Stomach (tissue), 9 donors: ENCODE measurements around the gene RS1. TPM values are rescaled to one million over a fixed set of nuclear protein-coding genes. Genes with fewer than 3 reads are reported as not detected.

ENCODE experiments used
- DNase-seq, 2 donors: peaks; one replicate each; pipeline versions ENCODE4 v3.0.0 to v3.0.0-alpha.2; 2013 to 2019
- H3K27ac ChIP-seq, 5 donors: fragments of 200-600 bp in 4 of 5; sonication (generic) in 4 of 5; one replicate each; pipeline ENCODE4 v1.5.1; 2013 to 2019; ENCODE audit warnings: mild to moderate bottlenecking in 1 of 5, moderate library complexity in 1 of 5
- H3K27me3 ChIP-seq, 3 donors: fragments of 200-600 bp; sonication (generic); one replicate each; pipeline ENCODE4 v1.5.1; 2017 to 2019; ENCODE audit warnings: mixed run types in 1 of 3
- H3K36me3 ChIP-seq, 4 donors: fragments of 200-600 bp; sonication (generic); 1 replicate in 3 of 4; 2 replicates in 1 of 4; pipeline ENCODE4 v1.5.1; 2016 to 2019
- H3K4me1 ChIP-seq, 4 donors: fragments of 200-600 bp; sonication (generic); one replicate each; pipeline ENCODE4 v1.5.1; 2016 to 2019
- H3K4me3 ChIP-seq, 4 donors: fragments of 200-600 bp; sonication (generic) in 3 of 4; one replicate each; pipeline ENCODE4 v1.5.1; 2016 to 2019; ENCODE audit warnings: mild to moderate bottlenecking in 1 of 4
- H3K9me3 ChIP-seq, 4 donors: fragments of 200-600 bp; sonication (generic); one replicate each; pipeline ENCODE4 v1.5.1; 2016 to 2019
- EP300 ChIP-seq: sonication (generic); formaldehyde crosslinking; IDR thresholded peaks from one replicate; pipeline ENCODE4 v1.6.1; 2017; ENCODE audit warnings: antibody characterized with exemption
- POLR2A ChIP-seq, 4 donors: fragments of 450-650 bp; IDR thresholded peaks; one replicate each; pipeline ENCODE4 v1.6.1; 2016; ENCODE audit warnings: antibody characterized with exemption in 4 of 4, control low read depth in 2 of 4, mild to moderate bottlenecking in 1 of 4, moderate library complexity in 1 of 4
- POLR2AphosphoS5 ChIP-seq, 3 donors: sonication (generic); formaldehyde crosslinking; IDR thresholded peaks; one replicate each; pipeline ENCODE4 v1.6.1; 2016; ENCODE audit warnings: antibody characterized with exemption in 3 of 3
- WGBS, 5 donors: extraction: QIAGEN DNeasy Blood & Tissue Kit in 3 of 5; methylation state at CpG; one replicate each; pipeline versions ENCODE4 v1.1.5 to v1.1.7; 2013 to 2018; 5-methylcytosine and 5-hydroxymethylcytosine counted together
- intact Hi-C: fragments of 100-400 bp; cut with DNase I; formaldehyde crosslinking; loops from one replicate; pipeline ENCODE4 v1.15.1; 2023; ENCODE audit warnings: low total_unique reads
- polyA plus RNA-seq, 3 donors: library from polyadenylated mRNA; stranded (reverse); fragments of 200-250 nt; gene quantifications; one replicate each; pipeline ENCODE4 v1.2.3, GENCODE V29; 2013
- total RNA-seq, 5 donors: library from RNA; depleted of rRNA; stranded (reverse); fragments of >200 nt; gene quantifications; one replicate each; pipeline versions ENCODE4 v1.1.0 to v1.2.3, GENCODE V29; 2014 to 2016
- TF ChIP-seq, protein P1 (sequence below), 7 experiments: fragments of 450-650 bp in 4 of 7; fragments of 200-600 bp in 3 of 7; sonication (generic) in 3 of 7; IDR thresholded peaks; one replicate each; pipeline ENCODE4 v1.5.1; 2016 to 2019; ENCODE audit warnings: antibody characterized with exemption in 7 of 7, control low read depth in 2 of 7, mild to moderate bottlenecking in 1 of 7
- donor health status: healthy with polysubstance abuse.
- donor health status: Bipolar disorder and iron deficiency.
- donor health status: healthy.

RS1 gene
- total and polyA plus RNA-seq, 8 donors: not detected

DNA sequence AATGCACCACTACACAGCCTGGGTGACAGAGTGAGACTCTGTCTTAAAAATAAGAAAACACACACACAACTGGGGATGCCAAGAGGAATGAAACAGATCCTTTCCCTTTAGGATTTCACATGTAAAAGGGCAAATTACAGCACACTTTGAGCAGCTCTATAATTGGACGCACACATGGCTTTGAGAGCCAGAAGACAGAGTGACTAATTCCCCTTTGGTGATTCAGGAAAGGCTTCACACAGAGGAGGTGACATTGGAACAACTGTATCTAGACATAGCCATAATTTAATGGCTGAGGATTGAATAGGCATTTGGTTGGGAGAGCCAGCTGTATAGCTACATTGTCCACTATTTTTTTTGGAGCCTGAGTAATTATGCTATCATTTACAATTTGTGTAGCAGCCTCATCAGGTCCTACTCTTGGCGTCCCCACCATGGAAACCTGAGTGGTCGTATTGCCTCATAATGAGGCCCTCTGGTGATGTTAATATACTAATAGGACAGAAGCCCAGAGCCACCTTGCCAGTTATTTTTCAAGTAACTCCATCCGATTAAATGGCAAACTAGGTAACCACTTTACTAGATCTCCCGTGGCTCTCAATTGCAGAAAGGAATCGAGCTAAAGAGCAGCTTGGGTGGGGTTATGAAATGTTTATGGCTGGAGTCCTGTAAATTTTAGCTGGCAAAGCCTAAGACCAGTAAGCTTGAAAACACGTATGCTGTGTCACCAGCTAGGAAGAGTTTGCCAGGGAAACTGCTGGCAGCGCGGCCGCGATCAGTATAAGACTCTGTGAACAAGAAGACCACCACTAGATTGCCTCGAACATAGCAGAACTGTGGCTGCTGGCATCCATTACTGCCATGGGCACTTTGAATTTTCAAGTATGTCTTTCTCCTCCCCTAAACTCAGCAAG is 27.1 kb upstream of the RS1 start:
- 74 to 97% (median 89%) methylated on average over 12 of the region's 12 CpGs for WGBS, 5 donors
- no peak overlapping the region for H3K27ac ChIP-seq

DNA sequence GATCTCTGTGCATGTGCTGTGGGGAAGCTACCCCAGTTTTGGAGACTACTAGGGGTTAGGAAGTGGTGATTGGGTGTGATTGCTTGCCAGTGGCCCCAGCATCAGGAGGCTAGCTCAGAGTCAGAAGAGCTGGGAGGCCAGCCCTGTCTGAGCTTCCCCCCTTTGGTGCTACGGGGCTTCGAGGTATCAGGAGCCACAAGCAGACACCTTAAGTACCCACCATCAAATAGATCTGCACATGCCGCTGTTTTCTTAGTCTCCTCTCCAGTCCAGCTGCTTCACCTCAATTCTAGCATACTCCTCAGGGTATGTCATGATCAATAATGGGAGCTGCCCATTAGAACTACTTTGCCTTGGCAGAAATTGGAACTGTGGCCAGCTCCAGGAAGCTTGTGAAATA is 24.7 kb upstream of the RS1 start:
- Histone ChIP-seq H3K27ac (no peak overlapping the region), H3K9me3 (peaks cover 0 to 8% (median 0%) of the 10 kb centered on the region in 4 donors), H3K4me3 (no peak overlapping the region), H3K4me1 (peaks cover 0 to under 1% (median 0%) of the 10 kb centered on the region in 4 donors), H3K27me3 (no peaks in the 10 kb centered on the region), H3K36me3 (no peaks in the 10 kb centered on the region)
- WGBS, 5 donors: 70 to 93% (median 87%) methylated on average over 2 to 3 of the region's 3 CpGs
- TF ChIP-seq EP300 (no peak), POLR2A (IDR thresholded peaks at IDR 0.05) (no peak), POLR2AphosphoS5 (IDR thresholded peaks at IDR 0.05) (no peak)
- TF ChIP-seq, protein P1, sequence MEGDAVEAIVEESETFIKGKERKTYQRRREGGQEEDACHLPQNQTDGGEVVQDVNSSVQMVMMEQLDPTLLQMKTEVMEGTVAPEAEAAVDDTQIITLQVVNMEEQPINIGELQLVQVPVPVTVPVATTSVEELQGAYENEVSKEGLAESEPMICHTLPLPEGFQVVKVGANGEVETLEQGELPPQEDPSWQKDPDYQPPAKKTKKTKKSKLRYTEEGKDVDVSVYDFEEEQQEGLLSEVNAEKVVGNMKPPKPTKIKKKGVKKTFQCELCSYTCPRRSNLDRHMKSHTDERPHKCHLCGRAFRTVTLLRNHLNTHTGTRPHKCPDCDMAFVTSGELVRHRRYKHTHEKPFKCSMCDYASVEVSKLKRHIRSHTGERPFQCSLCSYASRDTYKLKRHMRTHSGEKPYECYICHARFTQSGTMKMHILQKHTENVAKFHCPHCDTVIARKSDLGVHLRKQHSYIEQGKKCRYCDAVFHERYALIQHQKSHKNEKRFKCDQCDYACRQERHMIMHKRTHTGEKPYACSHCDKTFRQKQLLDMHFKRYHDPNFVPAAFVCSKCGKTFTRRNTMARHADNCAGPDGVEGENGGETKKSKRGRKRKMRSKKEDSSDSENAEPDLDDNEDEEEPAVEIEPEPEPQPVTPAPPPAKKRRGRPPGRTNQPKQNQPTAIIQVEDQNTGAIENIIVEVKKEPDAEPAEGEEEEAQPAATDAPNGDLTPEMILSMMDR (IDR thresholded peaks at IDR 0.05): no peak
- intact Hi-C loops: no loop called here
- no peak for DNase-seq

More for the DNA sequence above, 27.1 kb upstream of the RS1 start:
- Histone ChIP-seq H3K9me3 (peaks cover 0 to 8% (median 0%) of the 10 kb centered on the region in 4 donors), H3K36me3 (no peaks in the 10 kb centered on the region), H3K27me3 (no peaks in the 10 kb centered on the region), H3K4me1 (peaks cover 0 to 15% (median 0%) of the 10 kb centered on the region in 4 donors), H3K4me3 (no peak overlapping the region)
- TF ChIP-seq EP300 (no peak), POLR2AphosphoS5 (IDR thresholded peaks at IDR 0.05) (no peak), POLR2A (IDR thresholded peaks at IDR 0.05) (no peak)
- TF ChIP-seq, protein P1 (IDR thresholded peaks at IDR 0.05): no peak
- DNase-seq: no peak
- intact Hi-C loops: no loop called here

DNA sequence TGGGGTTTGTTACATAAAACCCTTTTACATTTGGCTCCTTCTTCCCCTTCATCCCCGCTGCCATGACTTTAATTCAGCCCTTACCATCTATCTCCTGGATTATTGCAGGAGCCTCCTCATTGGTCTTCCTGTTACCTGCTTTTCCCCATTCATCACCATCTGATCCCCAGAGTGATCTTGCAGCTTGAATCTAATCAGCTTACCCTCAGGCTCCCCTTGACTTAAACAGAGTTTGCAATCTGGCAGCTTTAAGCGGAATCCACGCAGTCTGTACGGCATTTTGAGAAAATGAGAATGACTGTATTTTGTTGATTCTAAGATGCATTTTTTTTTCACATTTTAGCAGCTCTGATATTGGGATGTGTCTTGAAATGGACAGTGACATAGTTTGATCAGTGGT is 20.6 kb upstream of the RS1 start:
- no peaks in the 10 kb centered on the region for H3K4me1 ChIP-seq
- no peaks in the 10 kb centered on the region for H3K36me3 ChIP-seq
- intact Hi-C loops: no loop called here
- H3K27me3 ChIP-seq: no peaks in the 10 kb centered on the region
- TF ChIP-seq, protein P1 (IDR thresholded peaks at IDR 0.05): no peak
- no peak for TF ChIP-seq EP300
- TF ChIP-seq POLR2A (IDR thresholded peaks at IDR 0.05): no peak
- no peak for TF ChIP-seq POLR2AphosphoS5 (IDR thresholded peaks at IDR 0.05)
- 87 to 95% (median 92%) methylated on average over 4 of the region's 4 CpGs for WGBS, 5 donors
- H3K4me3 ChIP-seq: no peak overlapping the region
- DNase-seq: no peak
- H3K27ac ChIP-seq: no peak overlapping the region
- peaks cover 0 to 8% (median 4%) of the 10 kb centered on the region in 4 donors for H3K9me3 ChIP-seq

DNA sequence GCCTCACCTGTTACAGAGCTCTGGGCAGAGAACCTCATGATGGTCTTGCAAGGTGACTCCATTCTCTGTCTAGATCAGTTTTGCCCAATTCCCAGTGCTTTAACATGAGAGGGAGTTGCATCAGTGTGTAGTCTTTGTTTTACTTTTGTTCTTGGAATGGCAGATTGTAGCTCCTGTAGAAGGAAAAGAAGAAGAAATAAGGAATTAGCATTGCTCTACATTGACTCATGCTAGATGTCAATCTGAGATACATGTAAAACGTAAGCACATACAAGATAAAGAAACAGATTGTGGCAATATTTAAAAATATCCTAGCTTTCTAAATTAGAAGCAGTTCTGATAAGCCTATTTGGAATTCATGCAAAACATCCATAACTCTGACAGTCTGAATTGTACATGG is 19.5 kb upstream of the RS1 start:
- TF ChIP-seq, protein P1 (IDR thresholded peaks at IDR 0.05): no peak
- TF ChIP-seq EP300: no peak
- no peak for TF ChIP-seq POLR2AphosphoS5 (IDR thresholded peaks at IDR 0.05)
- TF ChIP-seq POLR2A (IDR thresholded peaks at IDR 0.05): no peak
- Histone ChIP-seq H3K27me3 (no peaks in the 10 kb centered on the region), H3K4me1 (no peaks in the 10 kb centered on the region), H3K36me3 (no peaks in the 10 kb centered on the region), H3K27ac (no peak overlapping the region), H3K4me3 (no peak overlapping the region), H3K9me3 (peaks cover 0 to 8% (median 4%) of the 10 kb centered on the region in 4 donors)
- intact Hi-C loops: no loop called here
- DNase-seq: no peak
- 18 to 44% (median 39%) methylated on average over 1 of the region's 1 CpG for WGBS, 5 donors
